Cardiac fibroblast (primary cell): ENCODE measurements around the gene ANKS1B.

Experiments used
- DNase-seq, 2 donors: peaks; one replicate each; pipeline versions ENCODE4 v3.0.0 to v3.0.0-alpha.2; 2010; ENCODE audit warnings: low read depth in 2 of 2
- H3K4me3 ChIP-seq, 2 donors: replicated peaks in 1 of 2; 1 replicate in 1 of 2; 2 replicates in 1 of 2; pipeline ENCODE4 v1.5.1; 2011; ENCODE audit warnings: low read depth in 2 of 2, low read length in 2 of 2, mild to moderate bottlenecking in 2 of 2, moderate library complexity in 1 of 2
- CTCF ChIP-seq: IDR thresholded peaks from one replicate; pipeline ENCODE4 v1.5.1; 2011; ENCODE audit warnings: low read depth, mild to moderate bottlenecking, low read length, inconsistent platforms

ANKS1B gene

GRCh38 chr12:99271071-99271470 is 713.7 kb downstream of the ANKS1B start:
- no peak overlapping the region for H3K4me3 ChIP-seq
- TF ChIP-seq CTCF: no peak
- DNase-seq: no peak

GRCh38 chr12:99267038-99267437 is 717.7 kb downstream of the ANKS1B start:
- no peak overlapping the region for H3K4me3 ChIP-seq
- TF ChIP-seq CTCF: no peak
- DNase-seq: no peak

- TF ChIP-seq CTCF: no peak
- no peak overlapping the region for H3K4me3 ChIP-seq
- DNase-seq: no peak
Observed at GRCh38 chr12:99265648-99266047, 719.1 kb downstream of the ANKS1B start.

- DNase-seq: no peak
Observed at GRCh38 chr12:99261256-99261655, 723.5 kb downstream of the ANKS1B start.

GRCh38 chr12:99260456-99260996 is 724.2 kb downstream of the ANKS1B start:
- H3K4me3 ChIP-seq: no peak overlapping the region
- no peak for DNase-seq
- no peak for TF ChIP-seq CTCF

More at GRCh38 chr12:99261256-99261655, 723.5 kb downstream of the ANKS1B start:
- TF ChIP-seq CTCF: no peak
- no peak overlapping the region for H3K4me3 ChIP-seq

GRCh38 chr12:99259040-99259934 is 725.4 kb downstream of the ANKS1B start:
- DNase-seq: peak in 1 of 2 donors; percentile 3
- H3K4me3 ChIP-seq: no peak overlapping the region
- TF ChIP-seq CTCF: no peak

- no peak overlapping the region for H3K4me3 ChIP-seq
- DNase-seq: no peak
- TF ChIP-seq CTCF: no peak
Observed at GRCh38 chr12:99257672-99258071, 727.1 kb downstream of the ANKS1B start.
